SK-N-SH (cell line): Measurements from ENCODE around the gene WBP1L.

Experiments
- EZH2phosphoT487 ChIP-seq: fragments of 200-600 bp; sonication (generic); IDR thresholded peaks from 2 replicates; pipeline ENCODE4 v1.6.1; 2017; ENCODE audit warnings: low read depth, mixed run types, mild to moderate bottlenecking, antibody characterized with exemption, moderate library complexity, borderline replicate concordance
- MEF2A ChIP-seq: IDR thresholded peaks from 2 replicates; pipeline ENCODE4 v1.4.0; 2012; ENCODE audit warnings: low read depth, borderline replicate concordance
- RFX5 ChIP-seq: IDR thresholded peaks from 2 replicates; pipeline ENCODE4 v1.6.1; 2012; ENCODE audit warnings: mild to moderate bottlenecking, improper control_type of control experiment, low read length
- TEAD4 ChIP-seq: IDR thresholded peaks from 2 replicates; pipeline ENCODE4 v1.4.0; 2012; ENCODE audit warnings: mild to moderate bottlenecking, borderline replicate concordance; ENCODE audit not compliant: insufficient read depth
- TF ChIP-seq, protein P1 (sequence below): fragments of 200-600 bp; sonication (generic); IDR thresholded peaks from 2 replicates; pipeline ENCODE4 v1.6.1; 2017; ENCODE audit warnings: antibody characterized with exemption, mild to moderate bottlenecking, moderate library complexity

DNA sequence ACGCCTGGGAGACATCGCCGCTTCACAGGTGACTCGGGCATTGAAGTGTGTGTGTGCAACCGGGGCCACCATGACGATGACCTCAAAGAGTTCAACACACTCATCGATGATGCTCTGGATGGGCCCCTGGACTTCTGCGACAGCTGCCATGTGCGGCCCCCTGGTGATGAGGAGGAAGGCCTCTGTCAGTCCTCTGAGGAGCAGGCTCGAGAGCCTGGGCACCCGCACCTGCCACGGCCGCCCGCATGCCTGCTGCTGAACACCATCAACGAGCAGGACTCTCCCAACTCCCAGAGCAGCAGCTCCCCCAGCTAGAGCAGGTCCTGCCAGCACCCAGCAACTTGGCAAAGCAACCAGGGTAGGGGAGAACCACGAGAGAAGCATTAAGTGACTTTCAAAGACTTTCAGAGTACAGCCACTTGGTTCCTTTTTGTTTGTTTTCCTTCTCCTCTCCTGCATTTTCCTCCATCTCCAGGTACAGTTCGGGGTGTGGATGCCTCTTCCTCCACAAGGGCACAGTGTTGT, 69.3 kb downstream of the WBP1L start:
- TF ChIP-seq EZH2phosphoT487, result no peak
- no peak for TF ChIP-seq MEF2A
- TF ChIP-seq, protein P1, sequence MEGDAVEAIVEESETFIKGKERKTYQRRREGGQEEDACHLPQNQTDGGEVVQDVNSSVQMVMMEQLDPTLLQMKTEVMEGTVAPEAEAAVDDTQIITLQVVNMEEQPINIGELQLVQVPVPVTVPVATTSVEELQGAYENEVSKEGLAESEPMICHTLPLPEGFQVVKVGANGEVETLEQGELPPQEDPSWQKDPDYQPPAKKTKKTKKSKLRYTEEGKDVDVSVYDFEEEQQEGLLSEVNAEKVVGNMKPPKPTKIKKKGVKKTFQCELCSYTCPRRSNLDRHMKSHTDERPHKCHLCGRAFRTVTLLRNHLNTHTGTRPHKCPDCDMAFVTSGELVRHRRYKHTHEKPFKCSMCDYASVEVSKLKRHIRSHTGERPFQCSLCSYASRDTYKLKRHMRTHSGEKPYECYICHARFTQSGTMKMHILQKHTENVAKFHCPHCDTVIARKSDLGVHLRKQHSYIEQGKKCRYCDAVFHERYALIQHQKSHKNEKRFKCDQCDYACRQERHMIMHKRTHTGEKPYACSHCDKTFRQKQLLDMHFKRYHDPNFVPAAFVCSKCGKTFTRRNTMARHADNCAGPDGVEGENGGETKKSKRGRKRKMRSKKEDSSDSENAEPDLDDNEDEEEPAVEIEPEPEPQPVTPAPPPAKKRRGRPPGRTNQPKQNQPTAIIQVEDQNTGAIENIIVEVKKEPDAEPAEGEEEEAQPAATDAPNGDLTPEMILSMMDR, result no peak
- no peak for TF ChIP-seq RFX5
- no peak for TF ChIP-seq TEAD4
